Measurements from ENCODE around the gene MAGI3.
"Not testable (repeated sequence)": the region's sequence is repeated elsewhere in the genome, so short reads cannot be mapped to it uniquely, and the experiment has no call there.

The MAGI3 gene

DNA sequence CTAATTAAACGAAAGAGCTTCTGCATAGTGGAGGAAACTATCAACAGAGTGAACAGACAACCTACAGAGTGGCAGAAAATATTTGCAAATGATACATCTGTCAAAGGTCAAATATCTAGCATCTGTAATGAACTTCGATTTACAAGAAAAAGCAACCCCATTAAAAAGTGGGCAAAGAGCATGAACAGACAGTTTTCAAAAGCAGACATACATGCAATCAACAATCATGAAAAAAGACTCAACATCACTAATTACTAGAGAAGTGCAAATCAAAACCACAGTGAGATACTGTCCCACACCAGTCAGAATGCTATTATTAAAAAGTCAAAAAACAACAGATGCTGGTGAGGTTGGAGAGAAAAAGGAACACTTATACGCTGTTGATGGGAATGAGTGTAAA lies 103.2 kb downstream of the MAGI3 start:
- H3K36me3 ChIP-seq (ENCODE audit: insufficient read depth, low read length): no peaks in the 10 kb centered on the region
- no peaks in the 10 kb centered on the region for H3K4me1 ChIP-seq (ENCODE audit: insufficient read depth, low read length)
- no peak overlapping the region for H3K27ac ChIP-seq (ENCODE audit: low read depth, low read length)
- no peak overlapping the region for H3K4me3 ChIP-seq (ENCODE audit: low read depth in 1 of 2, low read length in 2 of 2)
- H3K27me3 ChIP-seq (ENCODE audit: control insufficient read depth in 1 of 2, insufficient read depth in 2 of 2, low read length in 2 of 2): no peaks in the 10 kb centered on the region
- H3K9ac ChIP-seq (ENCODE audit: low read length): no peak overlapping the region
- no peaks in the 10 kb centered on the region for H3K9me3 ChIP-seq (ENCODE audit: low read length)

DNA sequence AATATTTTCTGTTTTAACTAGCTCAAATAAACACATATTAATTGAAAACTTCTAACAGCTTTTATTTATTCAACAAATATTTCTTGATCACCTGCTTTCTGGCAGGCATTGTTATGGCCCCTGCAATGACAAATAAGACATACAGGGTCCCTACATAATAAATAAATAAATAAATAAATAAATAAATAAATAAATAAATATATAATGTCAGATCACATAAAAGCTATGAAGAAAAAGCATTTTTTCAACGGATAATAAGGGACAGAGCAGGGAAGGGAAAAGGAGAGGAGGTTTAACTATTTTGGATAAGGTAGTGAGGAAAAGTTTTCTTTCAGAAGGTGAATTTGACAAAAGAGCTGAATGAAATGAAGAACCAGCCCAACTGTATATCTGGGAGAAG lies 115.0 kb downstream of the MAGI3 start:
- no peaks in the 10 kb centered on the region for H3K36me3 ChIP-seq (ENCODE audit: insufficient read depth, low read length)
- H3K9me3 ChIP-seq (ENCODE audit: low read length): no peaks in the 10 kb centered on the region
- no peak overlapping the region for H3K27ac ChIP-seq (ENCODE audit: low read depth, low read length)
- H3K27me3 ChIP-seq (ENCODE audit: control insufficient read depth in 1 of 2, insufficient read depth in 2 of 2, low read length in 2 of 2): no peaks in the 10 kb centered on the region
- no peaks in the 10 kb centered on the region for H3K4me1 ChIP-seq (ENCODE audit: insufficient read depth, low read length)
- H3K9ac ChIP-seq (ENCODE audit: low read length): no peak overlapping the region
- H3K4me3 ChIP-seq (ENCODE audit: low read depth in 1 of 2, low read length in 2 of 2): no peak overlapping the region

DNA sequence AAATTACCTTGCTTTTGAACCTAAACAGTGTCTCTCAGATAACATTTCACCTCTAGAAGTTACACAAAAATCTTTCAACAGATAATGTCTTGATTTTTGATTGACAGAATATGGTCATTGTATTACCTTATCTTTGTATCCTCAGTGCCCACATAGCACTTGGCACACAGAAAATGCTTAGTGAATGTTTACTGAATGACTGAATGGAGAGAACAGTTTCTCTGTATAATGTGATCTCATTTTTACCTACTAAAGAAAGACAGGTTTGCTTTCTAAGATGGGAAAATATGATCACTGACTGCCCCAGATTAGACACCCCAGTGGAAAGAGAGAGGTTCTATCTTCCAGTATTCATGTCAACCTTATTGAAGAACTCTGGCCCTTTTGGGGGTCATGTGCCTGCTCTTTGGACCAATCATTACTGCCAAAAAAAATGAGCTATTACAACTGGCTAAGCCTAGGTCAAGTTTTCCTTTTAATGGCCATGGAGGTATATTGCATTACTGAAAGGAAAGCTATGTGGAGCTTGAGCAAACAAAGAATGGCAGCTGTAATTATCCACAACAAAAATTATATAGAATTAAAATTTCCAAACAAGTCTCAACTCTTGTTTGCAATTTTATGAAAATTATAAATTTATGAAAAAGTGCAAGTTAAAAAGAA lies 117.4 kb downstream of the MAGI3 start:
- H3K4me1 ChIP-seq (ENCODE audit: insufficient read depth, low read length): no peaks in the 10 kb centered on the region
- H3K27ac ChIP-seq (ENCODE audit: low read depth, low read length): no peak overlapping the region

DNA sequence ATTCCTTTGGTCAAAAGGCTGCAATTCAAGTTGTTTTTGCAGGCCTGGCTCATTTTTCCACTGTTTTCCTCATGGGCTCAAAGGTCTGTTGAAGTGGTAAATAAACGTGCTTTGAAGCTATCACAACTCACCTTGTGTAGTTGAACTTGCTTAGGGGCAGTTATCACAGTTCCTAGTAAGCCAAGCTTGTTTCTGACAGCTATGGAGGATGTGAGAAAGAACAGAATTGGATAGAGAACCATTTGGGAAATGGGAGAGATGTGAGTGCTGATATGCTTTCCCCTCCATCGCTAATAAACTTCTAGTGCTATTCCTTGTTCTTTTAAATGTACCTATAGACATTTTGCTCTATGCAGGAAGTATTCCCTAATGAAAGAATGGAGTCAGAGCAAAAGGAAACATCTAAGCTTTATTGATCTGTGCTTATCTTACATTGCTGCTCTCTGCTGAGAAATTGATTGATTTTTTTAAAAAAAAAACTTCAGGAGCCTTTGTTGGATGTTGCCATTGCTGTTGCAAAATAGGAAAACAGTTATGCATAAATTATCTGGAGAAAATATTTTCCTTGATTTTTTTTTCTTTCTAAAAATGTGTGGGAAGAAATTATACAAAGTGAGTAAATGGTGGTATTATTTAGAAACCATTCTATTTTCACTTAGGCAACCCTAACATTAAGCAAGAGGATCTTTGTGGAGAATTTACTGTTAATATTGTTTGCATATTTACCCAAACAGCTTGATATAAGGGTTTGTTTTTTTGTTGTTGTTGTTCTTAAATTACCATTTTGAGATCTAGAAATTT lies 118.2 kb downstream of the MAGI3 start:
- H3K36me3 ChIP-seq (ENCODE audit: insufficient read depth, low read length): no peaks in the 10 kb centered on the region
- H3K4me1 ChIP-seq (ENCODE audit: insufficient read depth, low read length): no peaks in the 10 kb centered on the region
- H3K9me3 ChIP-seq (ENCODE audit: low read length): peaks cover 4% of the 10 kb centered on the region
- H3K9ac ChIP-seq (ENCODE audit: low read length): no peak overlapping the region
- H3K27me3 ChIP-seq (ENCODE audit: control insufficient read depth in 1 of 2, insufficient read depth in 2 of 2, low read length in 2 of 2): no peaks in the 10 kb centered on the region
- no peak overlapping the region for H3K4me3 ChIP-seq (ENCODE audit: low read depth in 1 of 2, low read length in 2 of 2)
- no peak overlapping the region for H3K27ac ChIP-seq (ENCODE audit: low read depth, low read length)

More for the DNA sequence above, 117.4 kb downstream of the MAGI3 start:
- Histone ChIP-seq H3K36me3 (ENCODE audit: insufficient read depth, low read length) (no peaks in the 10 kb centered on the region), H3K4me3 (ENCODE audit: low read depth in 1 of 2, low read length in 2 of 2) (no peak overlapping the region), H3K9me3 (ENCODE audit: low read length) (peaks cover 4% of the 10 kb centered on the region), H3K27me3 (ENCODE audit: control insufficient read depth in 1 of 2, insufficient read depth in 2 of 2, low read length in 2 of 2) (no peaks in the 10 kb centered on the region), H3K9ac (ENCODE audit: low read length) (no peak overlapping the region)

DNA sequence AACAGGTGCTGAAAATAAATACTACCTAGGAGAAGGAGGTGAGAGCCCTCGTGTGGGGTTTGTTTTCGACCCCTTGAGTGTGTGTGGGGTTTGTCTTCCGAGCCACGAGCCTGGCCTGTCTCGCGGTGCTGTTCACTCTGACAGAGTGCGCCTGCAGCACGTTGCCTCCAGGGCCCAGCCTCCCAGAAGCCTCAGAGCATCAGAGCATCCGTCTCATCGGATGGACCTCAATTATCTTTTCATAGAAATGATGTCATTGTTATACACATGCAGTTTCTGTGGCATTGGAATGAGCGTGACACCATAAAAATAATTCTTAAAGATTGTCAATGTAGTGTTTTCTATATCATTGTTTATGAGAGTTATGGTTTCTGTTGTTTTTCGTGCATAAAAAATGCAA lies 119.5 kb downstream of the MAGI3 start:
- not testable (repeated sequence) for H3K9ac ChIP-seq (ENCODE audit: low read length); H3K27me3 ChIP-seq (ENCODE audit: control insufficient read depth in 1 of 2, insufficient read depth in 2 of 2, low read length in 2 of 2); H3K4me1 ChIP-seq (ENCODE audit: insufficient read depth, low read length); H3K4me3 ChIP-seq (ENCODE audit: low read depth in 1 of 2, low read length in 2 of 2); H3K36me3 ChIP-seq (ENCODE audit: insufficient read depth, low read length); H3K9me3 ChIP-seq (ENCODE audit: low read length); H3K27ac ChIP-seq (ENCODE audit: low read depth, low read length)

DNA sequence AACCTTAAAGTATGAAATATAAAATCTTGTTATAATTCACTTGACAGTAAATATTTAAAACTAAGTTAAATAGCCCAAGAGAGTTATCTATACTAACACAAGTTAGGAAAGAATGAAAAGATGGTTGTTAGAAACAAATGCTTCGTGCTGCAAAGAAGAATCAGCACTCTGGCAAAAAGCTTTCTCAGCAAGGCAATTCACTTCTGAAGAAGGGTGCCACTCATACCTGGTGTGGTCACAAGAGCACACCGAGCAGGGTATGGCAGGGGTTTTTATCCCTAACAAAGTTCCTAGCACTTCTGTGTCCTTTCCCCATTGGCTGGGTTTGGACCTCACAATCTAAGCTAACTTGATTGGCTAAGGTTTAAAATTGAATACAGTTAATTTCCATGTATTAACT lies 121.0 kb downstream of the MAGI3 start:
- H3K9me3 ChIP-seq (ENCODE audit: low read length): peaks cover 4% of the 10 kb centered on the region
- H3K27ac ChIP-seq (ENCODE audit: low read depth, low read length): no peak overlapping the region
- H3K4me1 ChIP-seq (ENCODE audit: insufficient read depth, low read length): no peaks in the 10 kb centered on the region
- no peaks in the 10 kb centered on the region for H3K27me3 ChIP-seq (ENCODE audit: control insufficient read depth in 1 of 2, insufficient read depth in 2 of 2, low read length in 2 of 2)
- no peaks in the 10 kb centered on the region for H3K36me3 ChIP-seq (ENCODE audit: insufficient read depth, low read length)
- no peak overlapping the region for H3K9ac ChIP-seq (ENCODE audit: low read length)
- no peak overlapping the region for H3K4me3 ChIP-seq (ENCODE audit: low read depth in 1 of 2, low read length in 2 of 2)

DNA sequence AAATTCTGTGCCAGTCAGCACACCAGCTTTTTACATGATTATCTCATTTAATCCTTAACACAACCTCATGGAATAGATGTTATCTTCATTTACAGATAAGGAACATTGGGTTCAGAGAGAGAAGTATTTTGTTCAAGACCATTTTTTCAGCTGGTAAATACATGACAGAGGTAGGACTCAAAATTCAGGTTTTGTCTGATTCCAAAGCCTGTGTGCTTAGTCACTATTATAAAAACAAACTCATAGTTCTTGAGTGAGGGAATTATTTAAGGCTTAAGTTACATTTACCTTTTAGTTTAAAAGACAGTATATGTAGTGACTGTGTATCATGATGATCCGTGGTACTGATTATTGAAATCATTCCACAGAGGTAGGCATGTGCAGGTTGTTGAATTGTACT lies 125.2 kb downstream of the MAGI3 start:
- Histone ChIP-seq H3K27ac (ENCODE audit: low read depth, low read length) (no peak overlapping the region), H3K36me3 (ENCODE audit: insufficient read depth, low read length) (no peaks in the 10 kb centered on the region), H3K9ac (ENCODE audit: low read length) (no peak overlapping the region), H3K9me3 (ENCODE audit: low read length) (peaks cover 4% of the 10 kb centered on the region), H3K4me1 (ENCODE audit: insufficient read depth, low read length) (peaks cover 4% of the 10 kb centered on the region), H3K27me3 (ENCODE audit: control insufficient read depth in 1 of 2, insufficient read depth in 2 of 2, low read length in 2 of 2) (no peaks in the 10 kb centered on the region), H3K4me3 (ENCODE audit: low read depth in 1 of 2, low read length in 2 of 2) (no peak overlapping the region)

DNA sequence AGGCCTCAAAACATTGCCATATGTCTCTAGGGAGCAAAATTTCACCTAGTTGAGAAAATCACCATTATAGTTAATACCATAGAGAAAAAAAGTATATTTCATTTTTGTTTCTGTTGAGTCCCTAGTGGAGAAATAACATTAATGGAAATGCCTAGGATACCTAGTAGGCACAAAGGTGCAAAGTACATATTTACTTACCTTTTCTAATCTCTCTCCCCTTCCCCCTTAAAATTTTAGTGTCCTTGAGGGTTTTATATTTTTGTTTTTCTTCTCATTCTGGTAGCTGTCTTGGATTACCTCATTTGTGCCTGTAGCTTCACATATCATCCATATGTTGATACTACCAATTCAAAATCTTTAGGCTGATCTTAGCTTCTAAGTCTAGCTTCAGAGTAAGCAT lies 127.0 kb downstream of the MAGI3 start:
- no peak overlapping the region for H3K9ac ChIP-seq (ENCODE audit: low read length)
- peaks cover 4% of the 10 kb centered on the region for H3K4me1 ChIP-seq (ENCODE audit: insufficient read depth, low read length)
- H3K36me3 ChIP-seq (ENCODE audit: insufficient read depth, low read length): no peaks in the 10 kb centered on the region
- no peak overlapping the region for H3K27ac ChIP-seq (ENCODE audit: low read depth, low read length)
- H3K4me3 ChIP-seq (ENCODE audit: low read depth in 1 of 2, low read length in 2 of 2): no peak overlapping the region
- no peaks in the 10 kb centered on the region for H3K27me3 ChIP-seq (ENCODE audit: control insufficient read depth in 1 of 2, insufficient read depth in 2 of 2, low read length in 2 of 2)
- no peaks in the 10 kb centered on the region for H3K9me3 ChIP-seq (ENCODE audit: low read length)

DNA sequence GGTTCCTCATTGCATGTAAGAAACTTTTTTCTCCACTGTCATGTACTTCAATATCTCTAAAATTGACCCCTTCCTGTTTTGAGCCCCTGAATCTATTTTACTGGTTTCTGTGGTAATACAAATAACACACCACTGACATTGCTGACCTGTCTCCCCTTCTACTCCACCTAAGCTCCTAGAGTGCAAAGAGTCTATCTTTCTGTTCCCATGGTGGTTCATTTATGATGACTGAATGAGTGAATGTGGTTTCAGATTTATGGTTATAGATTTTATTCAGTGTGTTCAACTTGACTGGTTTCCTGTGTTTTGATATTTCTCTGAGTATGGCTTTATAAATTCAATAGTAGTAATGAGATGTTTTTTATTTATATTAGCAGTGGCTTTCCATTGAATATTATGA lies 127.7 kb downstream of the MAGI3 start:
- Histone ChIP-seq H3K36me3 (ENCODE audit: insufficient read depth, low read length) (no peaks in the 10 kb centered on the region), H3K9ac (ENCODE audit: low read length) (no peak overlapping the region), H3K4me3 (ENCODE audit: low read depth in 1 of 2, low read length in 2 of 2) (no peak overlapping the region), H3K4me1 (ENCODE audit: insufficient read depth, low read length) (peaks cover 4% of the 10 kb centered on the region), H3K27me3 (ENCODE audit: control insufficient read depth in 1 of 2, insufficient read depth in 2 of 2, low read length in 2 of 2) (no peaks in the 10 kb centered on the region), H3K27ac (ENCODE audit: low read depth, low read length) (no peak overlapping the region), H3K9me3 (ENCODE audit: low read length) (no peaks in the 10 kb centered on the region)

DNA sequence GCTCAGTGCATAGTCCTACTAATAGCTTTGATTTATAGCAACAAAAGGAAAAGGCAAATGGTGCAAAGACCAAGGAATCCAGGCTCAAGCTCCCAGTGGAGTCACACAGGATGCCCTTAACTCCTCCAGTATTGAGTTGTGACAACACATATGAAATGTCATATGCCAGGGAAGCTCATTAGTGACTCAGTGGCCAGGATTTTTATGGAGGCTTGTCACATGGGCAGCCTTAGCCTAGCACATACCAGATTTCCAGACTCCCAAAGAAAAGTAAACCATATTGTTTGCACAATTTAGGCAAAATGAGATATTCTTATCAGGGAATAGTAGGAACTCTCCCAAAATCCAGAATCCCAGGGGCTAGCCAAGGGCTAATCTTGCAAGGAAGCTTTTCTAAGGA lies 129.2 kb downstream of the MAGI3 start:
- H3K4me3 ChIP-seq (ENCODE audit: low read depth in 1 of 2, low read length in 2 of 2): no peak overlapping the region
- H3K9ac ChIP-seq (ENCODE audit: low read length): no peak overlapping the region
- peaks cover 4% of the 10 kb centered on the region for H3K4me1 ChIP-seq (ENCODE audit: insufficient read depth, low read length)
- no peaks in the 10 kb centered on the region for H3K9me3 ChIP-seq (ENCODE audit: low read length)
- no peak overlapping the region for H3K27ac ChIP-seq (ENCODE audit: low read depth, low read length)
- no peaks in the 10 kb centered on the region for H3K27me3 ChIP-seq (ENCODE audit: control insufficient read depth in 1 of 2, insufficient read depth in 2 of 2, low read length in 2 of 2)
- H3K36me3 ChIP-seq (ENCODE audit: insufficient read depth, low read length): no peaks in the 10 kb centered on the region

DNA sequence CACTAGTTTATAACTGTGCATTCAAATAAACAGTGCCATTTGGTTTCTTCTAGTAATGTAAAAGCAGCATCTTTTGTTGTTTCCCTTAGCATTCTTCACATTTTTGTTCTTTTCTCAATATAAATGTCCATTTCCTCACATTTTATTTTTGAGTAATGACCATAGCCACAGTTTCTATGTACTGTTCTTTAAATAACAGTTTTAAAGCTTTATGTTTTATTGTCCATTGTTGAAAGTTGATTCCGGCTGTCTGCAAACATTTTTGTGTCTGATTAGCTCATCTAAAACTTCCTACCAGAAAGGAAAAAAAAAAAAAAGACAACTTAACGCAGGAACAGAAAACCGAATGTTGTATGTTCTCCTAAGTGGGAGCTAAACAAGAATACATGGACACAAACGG lies 139.7 kb downstream of the MAGI3 start:
- Histone ChIP-seq H3K9ac (ENCODE audit: low read length) (no peak overlapping the region), H3K27ac (ENCODE audit: low read depth, low read length) (no peak overlapping the region), H3K4me1 (ENCODE audit: insufficient read depth, low read length) (peaks cover 8% of the 10 kb centered on the region), H3K36me3 (ENCODE audit: insufficient read depth, low read length) (no peaks in the 10 kb centered on the region), H3K27me3 (ENCODE audit: control insufficient read depth in 1 of 2, insufficient read depth in 2 of 2, low read length in 2 of 2) (no peaks in the 10 kb centered on the region), H3K9me3 (ENCODE audit: low read length) (no peaks in the 10 kb centered on the region), H3K4me3 (ENCODE audit: low read depth in 1 of 2, low read length in 2 of 2) (no peak overlapping the region)

DNA sequence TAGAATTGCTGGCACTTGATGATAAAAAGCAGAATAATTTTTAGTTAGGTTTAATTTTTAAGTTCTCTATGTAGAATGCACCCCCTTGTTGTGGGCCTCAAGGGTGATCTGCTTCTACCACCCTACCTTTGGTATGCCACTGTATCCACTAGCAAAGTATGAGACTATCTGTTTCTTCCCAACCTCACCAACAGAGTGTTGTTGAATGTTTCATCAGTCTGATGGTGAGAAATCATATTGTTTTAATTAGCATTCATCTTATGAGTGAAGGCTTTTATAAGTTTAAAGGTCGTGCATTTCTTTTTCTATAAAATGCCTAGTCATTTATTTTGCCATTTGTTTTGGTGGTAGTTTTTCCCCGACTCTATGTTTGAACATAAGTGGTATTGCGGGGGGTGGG lies 141.0 kb downstream of the MAGI3 start:
- Histone ChIP-seq H3K27ac (ENCODE audit: low read depth, low read length) (no peak overlapping the region), H3K36me3 (ENCODE audit: insufficient read depth, low read length) (no peaks in the 10 kb centered on the region), H3K9ac (ENCODE audit: low read length) (no peak overlapping the region), H3K9me3 (ENCODE audit: low read length) (no peaks in the 10 kb centered on the region), H3K4me1 (ENCODE audit: insufficient read depth, low read length) (peaks cover 8% of the 10 kb centered on the region), H3K4me3 (ENCODE audit: low read depth in 1 of 2, low read length in 2 of 2) (no peak overlapping the region), H3K27me3 (ENCODE audit: control insufficient read depth in 1 of 2, insufficient read depth in 2 of 2, low read length in 2 of 2) (no peaks in the 10 kb centered on the region)
